Measurements from ENCODE around the gene BABAM2.

- no peak for TF ChIP-seq EZH2 (IDR thresholded peaks at IDR 0.05; ENCODE audit: insufficient read depth, poor library complexity, severe bottlenecking)
- no peak for TF ChIP-seq EZH2phosphoT487 (IDR thresholded peaks at IDR 0.05; ENCODE audit: insufficient read depth, low read depth)
These were observed 17.0 kb downstream of the BABAM2 start for GRCh38 chr2:27907547-27907946.
